Measurements from ENCODE around the gene RAB11FIP3. TPM values are rescaled to one million over a fixed set of nuclear protein-coding genes. Genes with fewer than 3 reads are reported as not detected.
A peak's percentile ranks its signal among the peaks of the same experiment; 100 is the strongest.

Gene RAB11FIP3
- total RNA-seq, 2 experiments from 2014 or later = 18.7 to 20.4 TPM

DNA sequence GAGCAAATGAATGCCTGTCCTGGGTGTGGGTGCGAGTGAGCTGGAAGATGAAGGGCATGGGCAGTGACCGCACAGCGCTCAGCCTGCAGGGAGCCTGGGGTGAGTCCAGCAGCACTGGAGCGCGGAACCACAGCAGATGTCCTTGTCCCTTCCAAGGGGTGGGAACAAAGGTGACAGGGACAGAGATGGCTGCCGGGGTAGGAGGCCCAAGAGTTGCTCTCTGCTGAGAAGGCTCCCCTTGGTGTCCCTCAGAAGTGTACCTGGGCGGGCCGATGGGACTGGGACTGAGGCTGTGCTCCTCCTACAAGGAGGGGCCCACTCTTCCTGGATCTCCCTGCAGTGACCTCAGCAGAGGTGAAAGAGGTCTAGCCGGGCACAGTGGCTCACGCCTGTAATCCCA, 36.1 kb upstream of the RAB11FIP3 start:
- ChIA-PET CTCF (interaction anchor here (2.4 kb wide), 1 partner anchor 106 kb away, joined by 8 read pairs; no protein-coding TSS in a partner anchor), POLR2A (no interaction called here)
- DNase-seq = no peak
- H3K4me3 Mint-ChIP-seq = no peak overlapping the region
- peaks cover 6% of the 10 kb centered on the region for H3K9me3 Mint-ChIP-seq
- no peak for TF ChIP-seq CTCF (IDR thresholded peaks at IDR 0.05)
- no peak for ATAC-seq
- peaks cover 16% of the 10 kb centered on the region for H3K4me1 Mint-ChIP-seq (ENCODE audit: low read depth)
- no peaks in the 10 kb centered on the region for H3K36me3 Mint-ChIP-seq (ENCODE audit: low read depth)
- no peak overlapping the region for H3K27ac Mint-ChIP-seq
- no peaks in the 10 kb centered on the region for H3K27me3 Mint-ChIP-seq
- intact Hi-C loops (cut with micrococcal nuclease) = no loop called here

GRCh38 chr16:391885-392335, 33.5 kb upstream of the RAB11FIP3 start:
- DNase-seq (peak; percentile 95), ATAC-seq (peak; percentile 97)
- H3K4me3 Mint-ChIP-seq = no peak overlapping the region
- peaks cover 25% of the 10 kb centered on the region for H3K4me1 Mint-ChIP-seq (ENCODE audit: low read depth)
- H3K27me3 Mint-ChIP-seq = peaks cover 2% of the 10 kb centered on the region
- peak overlapping the region; percentile 63 for H3K27ac Mint-ChIP-seq
- H3K36me3 Mint-ChIP-seq (ENCODE audit: low read depth) = no peaks in the 10 kb centered on the region
- TF ChIP-seq CTCF (IDR thresholded peaks at IDR 0.05) = peak; percentile 94
- POLR2A ChIA-PET = interaction anchor here (0.6 to 1.5 kb wide), 5 partner anchors 9 to 132 kb away, joined by 3 to 7 read pairs (median 3); partner anchors contain the start of genes DECR2 and RAB11FIP3
- H3K9me3 Mint-ChIP-seq = peaks cover 6% of the 10 kb centered on the region
- CTCF ChIA-PET = interaction anchor here (0.6 to 2.4 kb wide), 10 partner anchors 10 to 245 kb away, joined by 3 to 9 read pairs (median 6); partner anchors contain the start of genes CAPN15, DECR2, METTL26 and RAB11FIP3
- intact Hi-C loops (cut with micrococcal nuclease) = no loop called here

- DNase-seq (peak; percentile 50), ATAC-seq (no peak)
- no peak overlapping the region for H3K4me3 Mint-ChIP-seq
- H3K4me1 Mint-ChIP-seq (ENCODE audit: low read depth) = peaks cover 25% of the 10 kb centered on the region
- peaks cover 6% of the 10 kb centered on the region for H3K9me3 Mint-ChIP-seq
- peaks cover 2% of the 10 kb centered on the region for H3K27me3 Mint-ChIP-seq
- intact Hi-C loops (cut with micrococcal nuclease) = no loop called here
- no peaks in the 10 kb centered on the region for H3K36me3 Mint-ChIP-seq (ENCODE audit: low read depth)
- no peak for TF ChIP-seq CTCF (IDR thresholded peaks at IDR 0.05)
- peak overlapping the region; percentile 63 for H3K27ac Mint-ChIP-seq
- CTCF ChIA-PET = interaction anchor here (0.6 to 1.8 kb wide), 9 partner anchors 9 to 244 kb away, joined by 3 to 9 read pairs (median 5); partner anchors contain the start of genes CAPN15, DECR2, METTL26 and RAB11FIP3
- POLR2A ChIA-PET = interaction anchor here (0.7 to 1.5 kb wide), 6 partner anchors 9 to 41 kb away, joined by 3 to 7 read pairs (median 3); partner anchors contain the start of genes DECR2 and RAB11FIP3
These were observed 32.9 kb upstream of the RAB11FIP3 start for GRCh38 chr16:392450-393030.

GRCh38 chr16:396199-396598, 29.2 kb upstream of the RAB11FIP3 start:
- CTCF ChIA-PET = no interaction called here
- no peak for DNase-seq
- no peak for TF ChIP-seq CTCF (IDR thresholded peaks at IDR 0.05)
- no peak for ATAC-seq
- peaks cover 2% of the 10 kb centered on the region for H3K27me3 Mint-ChIP-seq
- H3K27ac Mint-ChIP-seq = no peak overlapping the region
- H3K4me3 Mint-ChIP-seq = peak overlapping the region; percentile 74
- intact Hi-C loops (cut with micrococcal nuclease) = loop anchor here (5.0 kb wide), 1 partner anchor 131 kb away; the partner anchor contains the start of gene CAPN15
- peaks cover 34% of the 10 kb centered on the region for H3K4me1 Mint-ChIP-seq (ENCODE audit: low read depth)
- H3K36me3 Mint-ChIP-seq (ENCODE audit: low read depth) = peaks cover 2% of the 10 kb centered on the region
- POLR2A ChIA-PET = no interaction called here
- peaks cover 6% of the 10 kb centered on the region for H3K9me3 Mint-ChIP-seq

GRCh38 chr16:396605-397004, 28.8 kb upstream of the RAB11FIP3 start:
- no peak for DNase-seq
- Mint-ChIP-seq H3K4me1 (ENCODE audit: low read depth) (peaks cover 33% of the 10 kb centered on the region), H3K27ac (peak overlapping the region; percentile 66), H3K9me3 (peaks cover 6% of the 10 kb centered on the region), H3K36me3 (ENCODE audit: low read depth) (peaks cover 2% of the 10 kb centered on the region), H3K4me3 (peak overlapping the region; percentile 74), H3K27me3 (peaks cover 2% of the 10 kb centered on the region)
- no peak for ATAC-seq
- intact Hi-C loops (cut with micrococcal nuclease) = loop anchor here (5.0 kb wide), 1 partner anchor 131 kb away; the partner anchor contains the start of gene CAPN15
- ChIA-PET POLR2A (interaction anchor here (0.5 kb wide), 1 partner anchor 130 kb away, joined by 3 read pairs; no protein-coding TSS in a partner anchor), CTCF (no interaction called here)
- TF ChIP-seq CTCF (IDR thresholded peaks at IDR 0.05) = no peak

Measured in activated CD8-positive, alpha-beta T cell treated with anti-CD3 and anti-CD28 coated beads for 36 hours (primary cell).